OCI-LY1 (cell line): ENCODE results near the gene GRB10.

Experiments
- EZH2 ChIP-seq: fragments of 200-600 bp; sonication (generic), shearing (Covaris generic); IDR thresholded peaks from 2 replicates; pipeline ENCODE4 v1.8.0; 2017; ENCODE audit warnings: borderline replicate concordance, mixed run types, mild to moderate bottlenecking, antibody characterized with exemption, low read length, moderate library complexity, mixed read lengths
- TF ChIP-seq, protein P1 (sequence below): fragments of 200-600 bp; sonication (generic), shearing (Covaris generic); IDR thresholded peaks from 2 replicates; pipeline ENCODE4 v1.5.1; 2017; ENCODE audit warnings: mild to moderate bottlenecking, antibody characterized with exemption, low read length, moderate library complexity, mixed read lengths

DNA sequence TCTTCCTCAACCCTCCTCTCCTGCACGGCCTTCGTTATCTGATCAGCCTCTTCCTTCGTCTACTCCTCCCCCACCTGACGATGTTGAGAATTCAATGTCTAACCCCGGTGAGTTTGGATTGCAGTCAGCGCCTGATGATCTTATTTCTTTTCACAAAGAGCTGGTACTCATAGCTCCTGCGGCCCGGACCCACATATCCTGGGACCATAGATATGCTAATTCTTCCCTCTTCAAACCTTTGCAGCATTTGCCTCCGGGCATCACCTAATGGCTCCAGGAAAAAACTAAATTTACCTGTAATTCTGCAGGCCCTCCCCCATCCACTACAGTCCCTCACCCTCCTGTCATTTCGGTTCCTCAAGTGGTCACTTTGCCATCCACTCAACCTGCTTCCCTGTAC, 205.1 kb downstream of the GRB10 start:
- TF ChIP-seq, protein P1, sequence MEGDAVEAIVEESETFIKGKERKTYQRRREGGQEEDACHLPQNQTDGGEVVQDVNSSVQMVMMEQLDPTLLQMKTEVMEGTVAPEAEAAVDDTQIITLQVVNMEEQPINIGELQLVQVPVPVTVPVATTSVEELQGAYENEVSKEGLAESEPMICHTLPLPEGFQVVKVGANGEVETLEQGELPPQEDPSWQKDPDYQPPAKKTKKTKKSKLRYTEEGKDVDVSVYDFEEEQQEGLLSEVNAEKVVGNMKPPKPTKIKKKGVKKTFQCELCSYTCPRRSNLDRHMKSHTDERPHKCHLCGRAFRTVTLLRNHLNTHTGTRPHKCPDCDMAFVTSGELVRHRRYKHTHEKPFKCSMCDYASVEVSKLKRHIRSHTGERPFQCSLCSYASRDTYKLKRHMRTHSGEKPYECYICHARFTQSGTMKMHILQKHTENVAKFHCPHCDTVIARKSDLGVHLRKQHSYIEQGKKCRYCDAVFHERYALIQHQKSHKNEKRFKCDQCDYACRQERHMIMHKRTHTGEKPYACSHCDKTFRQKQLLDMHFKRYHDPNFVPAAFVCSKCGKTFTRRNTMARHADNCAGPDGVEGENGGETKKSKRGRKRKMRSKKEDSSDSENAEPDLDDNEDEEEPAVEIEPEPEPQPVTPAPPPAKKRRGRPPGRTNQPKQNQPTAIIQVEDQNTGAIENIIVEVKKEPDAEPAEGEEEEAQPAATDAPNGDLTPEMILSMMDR = no peak
- TF ChIP-seq EZH2 = no peak
